ENCODE results near the gene USP17L24. TPM values are rescaled to one million over a fixed set of nuclear protein-coding genes. Genes with fewer than 3 reads are reported as not detected.

USP17L24 gene
- total RNA-seq, 2 donors from 2014 or later: not detected

Other genes starting within 250 kb of the USP17L24 start
- gene FAM90A26, start 154.8 kb upstream of the USP17L24 start, total RNA-seq: not detected
- gene USP17L10, start 114.5 kb upstream of the USP17L24 start, total RNA-seq: not detected
- gene USP17L11, start 109.8 kb upstream of the USP17L24 start, total RNA-seq: not detected
- not detected for gene USP17L12, start 105.0 kb upstream of the USP17L24 start, total RNA-seq
- not detected for gene USP17L13, start 100.3 kb upstream of the USP17L24 start, total RNA-seq
- not detected for gene USP17L15, start 90.8 kb upstream of the USP17L24 start, total RNA-seq
- gene USP17L17, start 81.3 kb upstream of the USP17L24 start, total RNA-seq: not detected
- not detected for gene USP17L18, start 76.5 kb upstream of the USP17L24 start, total RNA-seq
- not detected for gene USP17L19, start 71.8 kb upstream of the USP17L24 start, total RNA-seq
- gene USP17L20, start 67.0 kb upstream of the USP17L24 start, total RNA-seq: not detected
- not detected for gene USP17L21, start 62.3 kb upstream of the USP17L24 start, total RNA-seq
- not detected for gene USP17L22, start 57.5 kb upstream of the USP17L24 start, total RNA-seq
- not detected for gene USP17L25, start 4.7 kb downstream of the USP17L24 start, total RNA-seq
- not detected for gene USP17L26, start 9.5 kb downstream of the USP17L24 start, total RNA-seq
- not detected for gene USP17L5, start 14.2 kb downstream of the USP17L24 start, total RNA-seq
- gene USP17L27, start 19.0 kb downstream of the USP17L24 start, total RNA-seq: not detected
- gene USP17L28, start 23.7 kb downstream of the USP17L24 start, total RNA-seq: not detected
- not detected for gene USP17L29, start 28.5 kb downstream of the USP17L24 start, total RNA-seq
- gene USP17L30, start 38.0 kb downstream of the USP17L24 start, total RNA-seq: not detected
- not detected for gene DEFB131A, start 119.2 kb downstream of the USP17L24 start, total RNA-seq

Measured in prostate gland (tissue), 2 donors.